GM12874 (cell line): ENCODE data around the gene TMA7B.

ENCODE experiments used
- CTCF ChIP-seq: IDR thresholded peaks from 2 replicates; pipeline ENCODE4 v1.5.1; 2011; ENCODE audit warnings: low read depth, mild to moderate bottlenecking, control low read depth, low read length, moderate library complexity; ENCODE audit not compliant: insufficient read depth

The TMA7B gene

DNA sequence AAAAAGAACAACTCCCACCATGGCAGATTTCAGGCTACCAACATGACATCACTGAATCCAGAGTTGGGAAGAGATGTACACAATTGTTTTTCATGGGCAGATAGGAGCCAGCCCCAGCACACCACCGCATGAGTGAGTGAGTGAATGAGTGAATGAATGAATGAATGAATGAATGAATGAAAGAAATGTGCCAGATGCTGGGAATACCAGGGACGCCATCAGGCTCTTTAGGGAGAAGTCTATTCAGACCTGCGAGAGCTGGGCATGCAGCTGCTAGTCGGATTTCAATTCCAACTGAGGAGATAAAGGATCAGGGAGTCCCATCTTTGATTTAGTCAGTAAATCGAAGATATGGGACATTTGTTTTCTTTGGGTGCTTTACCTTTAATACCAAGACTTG, 19.3 kb downstream of the TMA7B start:
- TF ChIP-seq CTCF = no peak

DNA sequence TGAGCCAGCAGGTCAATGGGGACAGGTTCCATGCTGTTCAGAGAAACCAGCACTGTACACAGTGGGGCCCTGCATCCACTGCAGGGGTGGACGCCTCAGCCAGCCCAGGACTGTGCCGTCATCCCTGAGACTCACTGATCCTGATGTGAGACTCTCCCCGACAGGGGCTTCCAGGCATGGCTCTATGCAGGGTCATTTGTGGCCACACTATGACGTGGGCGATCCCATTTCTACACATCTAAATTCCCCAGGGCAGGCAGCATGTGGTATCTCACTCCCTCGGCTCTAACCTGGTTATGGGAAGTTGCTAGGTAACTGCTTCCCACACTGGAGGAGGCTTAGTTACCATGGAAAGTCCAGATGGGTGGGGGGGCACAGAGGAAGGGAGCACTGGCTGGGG, 20.4 kb downstream of the TMA7B start:
- TF ChIP-seq CTCF = no peak

- TF ChIP-seq CTCF = no peak
These were observed 23.1 kb downstream of the TMA7B start for GRCh38 chr22:39983346-39983745.

DNA sequence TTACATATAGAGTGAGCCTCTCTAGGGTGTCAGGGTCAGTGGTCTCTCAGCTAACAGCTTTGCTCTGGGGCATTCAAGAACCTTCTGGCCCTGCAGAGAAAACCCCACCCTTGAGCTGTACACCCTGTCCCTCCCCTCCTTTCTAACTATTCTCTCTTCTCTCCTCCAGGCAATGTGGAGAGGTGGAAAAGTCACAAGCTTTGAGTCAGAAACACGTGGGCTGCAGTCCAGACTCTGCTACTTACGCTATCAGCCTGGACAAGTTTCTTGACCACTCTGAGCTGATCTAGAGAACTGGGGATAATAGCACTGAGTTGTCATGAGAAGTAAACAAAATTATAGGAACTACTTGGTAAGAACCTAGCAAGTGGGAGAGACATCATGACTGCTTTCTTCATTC, 23.8 kb downstream of the TMA7B start:
- no peak for TF ChIP-seq CTCF

GRCh38 chr22:39984746-39985145, 24.5 kb downstream of the TMA7B start:
- no peak for TF ChIP-seq CTCF

GRCh38 chr22:39985383-39986035, 25.3 kb downstream of the TMA7B start:
- no peak for TF ChIP-seq CTCF

DNA sequence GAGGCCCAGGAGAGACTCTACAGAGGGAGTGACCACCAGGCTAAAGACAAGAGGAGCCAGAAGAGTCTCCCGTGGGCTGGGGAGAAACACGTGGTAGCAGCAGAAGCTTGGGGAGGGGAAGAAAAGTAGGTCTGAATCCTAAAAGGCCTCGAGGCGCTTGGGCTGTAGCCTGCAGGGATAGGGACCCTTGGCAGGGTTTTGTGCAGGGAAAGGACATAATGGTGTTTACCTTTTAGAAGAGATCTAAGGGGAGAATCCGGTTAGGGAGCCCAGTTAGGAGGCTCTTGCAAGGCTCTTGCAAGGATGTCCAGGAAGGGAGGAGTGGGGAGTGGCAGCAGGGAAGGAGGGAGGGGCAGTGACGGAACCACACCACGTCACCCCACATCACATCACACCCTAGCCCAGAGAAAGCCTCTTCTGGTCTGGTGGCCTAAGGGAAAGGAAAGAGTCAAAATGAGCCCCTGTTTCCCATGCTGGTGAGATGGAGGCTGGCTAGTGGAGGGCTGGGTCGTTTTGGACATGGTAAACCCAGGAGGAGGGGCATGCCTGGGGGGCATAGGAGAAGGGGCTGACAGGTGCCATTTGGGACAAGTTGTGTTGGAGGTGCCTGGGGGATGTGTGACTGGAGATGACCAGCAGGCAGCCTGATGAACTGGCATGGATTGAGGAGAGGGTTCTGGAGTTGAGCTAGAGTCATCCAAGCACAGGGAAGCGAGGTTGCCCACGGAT, 28.4 kb downstream of the TMA7B start:
- TF ChIP-seq CTCF = no peak
